NCI-H1930 (cell line): Measurements from ENCODE around the gene NKD2.
"Not testable (repeated sequence)": the region's sequence is repeated elsewhere in the genome, so short reads cannot be mapped to it uniquely, and the experiment has no call there.

Experiments
- DNase-seq, 2 experiments: peaks; one replicate each; lab custom pipeline; 2025; lab: John Stamatoyannopoulos, UW

Gene NKD2

GRCh38 chr5:1000329-1000728, 8.3 kb upstream of the NKD2 start:
- DNase-seq, result no peak

DNA sequence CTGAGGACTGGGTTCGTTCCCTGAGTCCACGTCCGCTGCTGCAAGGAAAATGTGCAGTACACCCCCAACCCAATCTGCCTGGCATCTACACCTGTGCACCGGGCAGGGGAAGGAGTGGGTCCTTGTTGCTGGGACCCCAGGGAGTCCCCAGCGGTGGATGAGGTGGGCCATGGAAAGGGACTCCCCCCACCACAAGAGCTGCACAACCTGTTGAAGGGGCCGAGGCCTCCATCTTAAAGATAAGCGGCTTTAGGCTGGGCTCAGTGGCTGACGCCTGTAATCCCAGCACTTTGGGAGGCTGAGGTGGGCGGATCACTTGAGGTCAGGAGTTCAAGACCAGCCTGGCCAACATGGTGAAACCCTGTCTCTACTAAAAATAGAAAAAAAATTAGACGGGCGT, 7.8 kb upstream of the NKD2 start:
- not testable (repeated sequence) for DNase-seq

- no peak for DNase-seq
These were observed 7.0 kb upstream of the NKD2 start for GRCh38 chr5:1001406-1002270.

- no peak for DNase-seq
These were observed 6.4 kb upstream of the NKD2 start for GRCh38 chr5:1002271-1002546.

DNA sequence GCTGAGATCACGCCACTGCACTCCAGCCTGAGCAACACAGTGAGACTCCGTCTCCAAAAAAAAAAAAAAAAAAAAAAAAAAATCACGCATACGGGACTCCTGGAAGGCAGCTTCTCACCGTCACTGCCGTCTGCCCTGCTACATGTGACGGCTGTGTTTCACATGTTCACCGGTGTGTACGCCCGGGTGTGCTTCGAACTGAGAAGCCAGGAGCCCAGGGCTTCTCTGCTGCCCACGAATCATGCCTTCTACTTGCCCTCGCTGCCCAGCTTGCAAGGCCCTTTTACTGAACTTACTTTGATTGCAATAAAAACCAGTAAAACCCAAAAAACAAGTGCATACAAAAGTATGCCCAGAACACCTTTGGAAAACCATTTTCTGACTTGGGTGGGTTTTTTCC, 5.8 kb upstream of the NKD2 start:
- no peak for DNase-seq

GRCh38 chr5:1003296-1003937, 5.2 kb upstream of the NKD2 start:
- no peak for DNase-seq

- DNase-seq, result peak; percentile 65 to 85
These were observed 3.9 kb upstream of the NKD2 start for GRCh38 chr5:1004461-1005248.

DNA sequence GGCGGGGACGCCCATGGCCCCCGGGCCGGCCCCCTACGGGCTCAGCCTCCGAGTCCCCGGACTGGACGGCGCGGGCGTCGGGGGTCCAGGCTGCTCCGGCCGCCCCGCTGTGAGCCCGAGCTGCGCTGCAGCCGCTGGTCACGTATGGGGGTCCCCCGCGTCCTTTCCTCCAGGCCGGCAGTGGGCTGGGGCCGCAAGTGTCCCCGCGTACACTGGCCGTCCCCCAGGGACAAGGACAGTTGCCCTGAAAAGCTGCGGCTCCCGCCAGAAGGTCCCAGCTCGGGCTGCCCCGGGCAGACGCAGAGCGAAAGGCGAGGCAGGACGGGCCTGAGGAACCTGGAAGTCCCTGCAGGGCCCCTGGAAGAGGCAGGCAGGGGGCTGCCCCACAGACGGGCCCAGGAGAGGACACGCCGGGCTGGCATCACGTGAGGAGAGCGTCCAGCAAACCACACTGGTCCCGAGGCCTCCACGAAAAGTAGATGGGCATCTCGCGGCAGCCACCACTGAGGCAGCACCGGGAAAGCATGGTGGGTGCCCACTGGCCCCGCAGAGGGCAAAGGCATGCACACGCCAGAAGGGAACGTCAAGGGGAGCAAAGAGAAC, 3.3 kb upstream of the NKD2 start:
- DNase-seq, result no peak

DNA sequence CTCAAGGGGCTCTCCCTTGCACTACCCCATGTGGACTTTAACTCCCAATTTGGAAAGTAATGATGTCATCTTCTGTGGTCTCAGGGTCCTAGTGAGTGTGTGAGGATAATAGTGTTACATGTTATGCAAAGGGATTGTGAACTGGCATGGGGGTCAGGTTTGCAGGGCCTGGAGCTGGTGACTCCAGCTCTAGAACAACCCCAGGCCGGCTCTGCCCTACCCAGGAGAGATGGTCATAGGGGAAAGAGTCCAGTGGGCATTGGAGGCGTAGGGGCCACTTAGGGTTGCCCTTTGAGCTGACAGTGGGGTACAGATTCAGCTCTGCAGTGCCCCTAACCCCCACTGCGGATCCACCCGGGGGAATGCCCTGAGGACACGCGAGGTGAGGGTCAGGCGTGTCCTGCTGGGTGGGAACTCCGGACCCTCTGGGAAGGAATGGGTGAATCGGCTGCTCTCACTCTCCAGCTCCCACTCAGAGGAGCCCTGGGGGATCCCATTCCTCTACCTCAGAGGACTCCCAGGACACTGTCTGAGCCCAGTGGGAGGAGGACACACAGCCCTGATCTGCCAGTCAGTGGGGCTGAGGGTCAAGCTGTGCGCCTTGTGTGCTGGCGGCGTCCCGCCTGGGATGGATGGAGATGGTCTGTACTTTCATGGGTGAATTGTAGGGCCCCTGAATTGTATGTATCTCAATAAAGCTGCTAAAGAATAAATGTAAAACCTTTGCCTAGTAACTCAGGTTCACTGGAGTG, 2.5 kb upstream of the NKD2 start:
- no peak for DNase-seq

- DNase-seq, result no peak
These were observed 1.9 kb upstream of the NKD2 start for GRCh38 chr5:1006656-1007071.

GRCh38 chr5:1007221-1007680, 1.4 kb upstream of the NKD2 start:
- DNase-seq, result no peak

- no peak for DNase-seq
These were observed 736 bp upstream of the NKD2 start for GRCh38 chr5:1007681-1008450.

- DNase-seq, result no peak
These were observed 968 bp downstream of the NKD2 start for GRCh38 chr5:1009359-1010180.

GRCh38 chr5:1010181-1010510, 1.5 kb downstream of the NKD2 start:
- no peak for DNase-seq

- DNase-seq, result no peak
These were observed 2.0 kb downstream of the NKD2 start for GRCh38 chr5:1010641-1011046.

- peak; percentile 38 to 56 for DNase-seq
These were observed 2.6 kb downstream of the NKD2 start for GRCh38 chr5:1011226-1011631.

DNA sequence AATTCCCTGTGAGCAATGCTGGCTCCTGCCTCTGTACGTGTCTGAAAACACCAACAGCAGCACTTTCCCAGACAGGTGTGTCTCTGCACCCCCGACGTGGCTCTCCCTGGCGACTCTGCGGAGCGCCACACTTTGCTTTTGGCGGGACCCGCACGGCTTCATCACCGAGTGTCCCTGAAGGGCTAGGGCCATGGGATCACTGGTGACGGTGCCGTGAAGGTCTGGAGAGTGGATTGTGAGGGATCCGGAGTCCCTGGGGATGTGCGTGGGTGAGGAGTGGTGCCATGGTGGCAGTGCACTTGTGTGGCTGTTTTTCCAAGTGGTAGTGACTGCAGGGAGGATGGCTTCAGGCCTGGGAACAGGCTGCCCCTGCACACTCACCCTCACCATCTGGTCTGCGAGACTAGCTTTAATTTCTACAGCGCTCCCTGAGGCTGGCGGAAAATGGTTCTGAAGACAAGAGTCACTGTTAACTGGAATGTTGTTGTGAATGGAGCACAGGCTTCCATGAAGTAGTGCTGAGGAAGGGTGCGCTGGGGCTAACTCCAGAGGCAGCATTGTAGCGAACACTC, 3.2 kb downstream of the NKD2 start:
- no peak for DNase-seq

- no peak for DNase-seq
These were observed 3.8 kb downstream of the NKD2 start for GRCh38 chr5:1012313-1012841.

DNA sequence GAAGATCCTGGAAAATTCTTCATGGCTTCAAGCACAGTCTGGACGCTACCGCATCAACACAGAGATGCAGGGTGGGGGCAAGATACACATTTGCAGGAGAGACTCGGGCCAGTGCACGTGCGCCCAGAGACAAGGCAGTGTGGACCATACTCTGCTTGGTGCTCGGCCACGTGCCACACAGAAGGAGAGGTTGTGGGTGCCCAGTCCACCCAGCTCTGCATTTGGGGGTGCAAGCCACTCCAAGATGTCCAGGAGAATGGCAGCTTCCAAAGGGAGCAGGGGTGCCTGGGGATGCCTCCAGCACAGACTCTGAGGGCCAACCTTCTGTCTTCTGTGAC, 4.3 kb downstream of the NKD2 start:
- DNase-seq, result no peak
